IMR-90 (cell line): ENCODE results near the gene MSS51.

Experiments
- MXI1 ChIP-seq: IDR thresholded peaks from 2 replicates; pipeline ENCODE4 v1.6.1; 2012; ENCODE audit warnings: low read depth, mild to moderate bottlenecking, low read length, moderate library complexity, borderline replicate concordance
- POLR2A ChIP-seq: IDR thresholded peaks from 2 replicates; pipeline ENCODE4 v1.6.1; 2012; ENCODE audit warnings: mild to moderate bottlenecking, low read depth, low read length
- RCOR1 ChIP-seq: IDR thresholded peaks from 2 replicates; pipeline ENCODE4 v1.6.1; 2012; ENCODE audit warnings: mild to moderate bottlenecking, low read length, improper control_type of control experiment; ENCODE audit not compliant: insufficient replicate concordance
- TF ChIP-seq, protein P1 (sequence below): conservative IDR thresholded peaks from 2 replicates; pipeline ENCODE4 v1.5.1; 2012; ENCODE audit warnings: mild to moderate bottlenecking, low read depth, low read length, improper control_type of control experiment

DNA sequence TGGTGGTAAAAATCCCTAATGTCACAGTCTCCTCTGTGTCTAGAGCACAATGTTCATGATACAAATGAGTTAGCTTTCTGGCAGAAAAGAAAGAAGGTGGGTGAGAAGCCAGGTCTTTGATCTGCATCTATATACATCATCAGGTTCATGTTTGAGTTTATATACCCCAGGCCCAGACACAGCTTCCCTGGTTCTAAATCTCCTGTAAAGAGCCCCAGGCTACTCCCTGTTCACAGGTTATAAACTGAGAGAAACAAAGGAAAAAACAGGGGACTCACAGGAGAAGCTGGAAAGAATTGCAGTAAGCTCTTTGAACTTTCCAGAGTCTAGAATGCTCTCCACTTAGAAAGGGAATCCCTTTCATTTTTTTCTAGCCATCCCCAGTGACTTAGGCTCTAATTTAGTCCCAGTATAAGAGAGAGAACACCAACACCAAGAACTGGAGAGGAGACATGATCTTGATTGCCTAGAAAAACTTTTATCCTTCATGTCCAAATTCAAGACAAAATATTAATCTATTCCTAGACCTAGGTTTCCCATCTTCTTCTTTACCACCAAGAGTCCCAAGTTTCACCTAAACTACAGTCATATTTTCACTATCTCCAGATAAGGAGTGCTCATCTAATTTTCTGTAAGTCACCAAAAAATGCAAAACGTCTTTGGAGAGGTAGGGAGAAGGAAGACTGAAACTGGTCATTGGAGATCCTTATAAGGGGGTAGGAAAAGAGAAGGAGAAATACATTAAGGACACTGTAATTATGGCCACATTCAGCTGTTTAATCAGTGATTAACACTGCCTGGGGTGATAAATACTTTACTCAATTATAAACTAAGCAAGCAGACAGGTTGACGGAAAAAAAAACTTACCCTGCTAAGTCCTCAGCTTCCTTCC is 469 bp downstream of the MSS51 start:
- no peak for TF ChIP-seq POLR2A
- TF ChIP-seq RCOR1 = no peak
- TF ChIP-seq, protein P1, sequence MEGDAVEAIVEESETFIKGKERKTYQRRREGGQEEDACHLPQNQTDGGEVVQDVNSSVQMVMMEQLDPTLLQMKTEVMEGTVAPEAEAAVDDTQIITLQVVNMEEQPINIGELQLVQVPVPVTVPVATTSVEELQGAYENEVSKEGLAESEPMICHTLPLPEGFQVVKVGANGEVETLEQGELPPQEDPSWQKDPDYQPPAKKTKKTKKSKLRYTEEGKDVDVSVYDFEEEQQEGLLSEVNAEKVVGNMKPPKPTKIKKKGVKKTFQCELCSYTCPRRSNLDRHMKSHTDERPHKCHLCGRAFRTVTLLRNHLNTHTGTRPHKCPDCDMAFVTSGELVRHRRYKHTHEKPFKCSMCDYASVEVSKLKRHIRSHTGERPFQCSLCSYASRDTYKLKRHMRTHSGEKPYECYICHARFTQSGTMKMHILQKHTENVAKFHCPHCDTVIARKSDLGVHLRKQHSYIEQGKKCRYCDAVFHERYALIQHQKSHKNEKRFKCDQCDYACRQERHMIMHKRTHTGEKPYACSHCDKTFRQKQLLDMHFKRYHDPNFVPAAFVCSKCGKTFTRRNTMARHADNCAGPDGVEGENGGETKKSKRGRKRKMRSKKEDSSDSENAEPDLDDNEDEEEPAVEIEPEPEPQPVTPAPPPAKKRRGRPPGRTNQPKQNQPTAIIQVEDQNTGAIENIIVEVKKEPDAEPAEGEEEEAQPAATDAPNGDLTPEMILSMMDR = no peak
- TF ChIP-seq MXI1 = no peak
